RWPE1 (cell line): ENCODE measurements around the gene MYPN.

Source experiments
- CTCF ChIA-PET: fragments of 350-600 bp; sonication (Branson Sonifier 250); formaldehyde crosslinking; extraction: SDS; loops from one replicate; lab custom pipeline; 2021; lab: Yijun Ruan, JAX
- POLR2A ChIA-PET: fragments of 400-600 bp; formaldehyde crosslinking; extraction: SDS; loops from one replicate; lab custom pipeline; 2020; ENCODE audit warnings: antibody characterized with exemption; ENCODE audit not compliant: low non-redundant PET; lab: Yijun Ruan, JAX
- DNase-seq: peaks from one replicate; pipeline ENCODE4 v3.0.0; 2012; ENCODE audit warnings: low spot score
- H3K27ac ChIP-seq: fragments of 450-650 bp; 2 replicates; pipeline ENCODE4 v1.5.1; 2017
- CTCF ChIP-seq: fragments of 450-650 bp; conservative IDR thresholded peaks from 2 replicates; pipeline ENCODE4 v1.5.1; 2017; ENCODE audit warnings: low read depth, mild to moderate bottlenecking

Gene MYPN

GRCh38 chr10:68103261-68103878 is 5.9 kb upstream of the MYPN start:
- POLR2A ChIA-PET: no interaction called here
- no peak overlapping the region for H3K27ac ChIP-seq
- no peak for DNase-seq
- TF ChIP-seq CTCF: no peak
- CTCF ChIA-PET: no interaction called here

GRCh38 chr10:68103901-68104300 is 5.4 kb upstream of the MYPN start:
- TF ChIP-seq CTCF: no peak
- CTCF ChIA-PET: no interaction called here
- POLR2A ChIA-PET: no interaction called here
- no peak overlapping the region for H3K27ac ChIP-seq
- DNase-seq: no peak

GRCh38 chr10:68105820-68106219 is 3.5 kb upstream of the MYPN start:
- no peak for TF ChIP-seq CTCF
- no peak overlapping the region for H3K27ac ChIP-seq
- ChIA-PET POLR2A (no interaction called here), CTCF (no interaction called here)
- peak; percentile 64 for DNase-seq

- POLR2A ChIA-PET: no interaction called here
- CTCF ChIA-PET: interaction anchor here (0.7 kb wide), 1 partner anchor 202 kb away, joined by 7 read pairs; no protein-coding TSS in a partner anchor
- no peak for DNase-seq
- no peak for TF ChIP-seq CTCF
- no peak overlapping the region for H3K27ac ChIP-seq
These were observed 2.6 kb upstream of the MYPN start for GRCh38 chr10:68106656-68107055.

GRCh38 chr10:68107651-68108050 is 1.6 kb upstream of the MYPN start:
- TF ChIP-seq CTCF: no peak
- ChIA-PET CTCF (interaction anchor here (0.7 kb wide), 1 partner anchor 10 kb away, joined by 4 read pairs; no protein-coding TSS in a partner anchor), POLR2A (no interaction called here)
- DNase-seq: no peak
- H3K27ac ChIP-seq: no peak overlapping the region

- H3K27ac ChIP-seq: no peak overlapping the region
- TF ChIP-seq CTCF: no peak
- DNase-seq: no peak
- ChIA-PET CTCF (no interaction called here), POLR2A (no interaction called here)
These were observed 1.2 kb upstream of the MYPN start for GRCh38 chr10:68108051-68108450.

GRCh38 chr10:68108653-68109052 is 635 bp upstream of the MYPN start:
- H3K27ac ChIP-seq: no peak overlapping the region
- TF ChIP-seq CTCF: no peak
- POLR2A ChIA-PET: no interaction called here
- CTCF ChIA-PET: no interaction called here
- no peak for DNase-seq
